Stimulated activated CD4-positive, alpha-beta T cell treated with anti-CD3 and anti-CD28 coated beads, Interleukin-2, amount 100 ng/mL, for 48 hours (primary cell): ENCODE results near the gene KIF17.
"Not testable (repeated sequence)": the region's sequence is repeated elsewhere in the genome, so short reads cannot be mapped to it uniquely, and the experiment has no call there.

Experiments used
- DNase-seq, 2 donors: peaks; one replicate each; pipeline ENCODE4 v3.0.0-alpha.2; 2020

The KIF17 gene

GRCh38 chr1:20726932-20727745 lies 9.3 kb upstream of the KIF17 start:
- no peak for DNase-seq

GRCh38 chr1:20726118-20726911 lies 8.5 kb upstream of the KIF17 start:
- no peak for DNase-seq

- no peak for DNase-seq
Observed at GRCh38 chr1:20725189-20726117, 7.6 kb upstream of the KIF17 start.

GRCh38 chr1:20724364-20725188 lies 6.8 kb upstream of the KIF17 start:
- DNase-seq = no peak

- no peak for DNase-seq
Observed at GRCh38 chr1:20723537-20724363, 5.9 kb upstream of the KIF17 start.

- no peak for DNase-seq
Observed at GRCh38 chr1:20723159-20723536, 5.3 kb upstream of the KIF17 start.

- DNase-seq = no peak
Observed at GRCh38 chr1:20721117-20722061, 3.6 kb upstream of the KIF17 start.

- no peak for DNase-seq
Observed at GRCh38 chr1:20720631-20721091, 2.9 kb upstream of the KIF17 start.

GRCh38 chr1:20719871-20720620 lies 2.2 kb upstream of the KIF17 start:
- no peak for DNase-seq

GRCh38 chr1:20719261-20719660 lies 1.5 kb upstream of the KIF17 start:
- DNase-seq = no peak

- not testable (repeated sequence) for DNase-seq
Observed at GRCh38 chr1:20718343-20718882, 606 bp upstream of the KIF17 start.

- DNase-seq = no peak
Observed at GRCh38 chr1:20716232-20716631, 1.6 kb downstream of the KIF17 start.

GRCh38 chr1:20715406-20715805 lies 2.4 kb downstream of the KIF17 start:
- no peak for DNase-seq

- no peak for DNase-seq
Observed at GRCh38 chr1:20713440-20713839, 4.4 kb downstream of the KIF17 start.

GRCh38 chr1:20712215-20712577 lies 5.6 kb downstream of the KIF17 start:
- no peak for DNase-seq

GRCh38 chr1:20711285-20712214 lies 6.3 kb downstream of the KIF17 start:
- no peak for DNase-seq

- no peak for DNase-seq
Observed at GRCh38 chr1:20710469-20711284, 7.1 kb downstream of the KIF17 start.
